CD4-positive, alpha-beta T cell treated with Interleukin-12 subunit alpha and Interleukin-12 subunit beta, for 1 hour (primary cell): Measurements from ENCODE around the gene CERKL.
"Not testable (repeated sequence)": the region's sequence is repeated elsewhere in the genome, so short reads cannot be mapped to it uniquely, and the experiment has no call there.

ENCODE experiments used
- DNase-seq: peaks from one replicate; pipeline ENCODE4 v3.0.0-alpha.2; 2020

The CERKL gene

GRCh38 chr2:181656450-181657291 is at the start of gene CERKL:
TSS of gene CERKL (minus strand) at chr2:181657105. CDS start at chr2:181657006, 99 bp downstream.
- DNase-seq, result no peak

- DNase-seq, result not testable (repeated sequence)
Observed at GRCh38 chr2:181702519-181702918, 45.6 kb upstream of the CERKL start.

- DNase-seq, result no peak
Observed at GRCh38 chr2:181698223-181698622, 41.3 kb upstream of the CERKL start.

- no peak for DNase-seq
Observed at GRCh38 chr2:181697571-181697970, 40.7 kb upstream of the CERKL start.

- no peak for DNase-seq
Observed at GRCh38 chr2:181697126-181697525, 40.2 kb upstream of the CERKL start.

GRCh38 chr2:181694271-181694670 is 37.4 kb upstream of the CERKL start:
- no peak for DNase-seq

- DNase-seq, result no peak
Observed at GRCh38 chr2:181690860-181691259, 34.0 kb upstream of the CERKL start.

- no peak for DNase-seq
Observed at GRCh38 chr2:181686576-181687185, 29.8 kb upstream of the CERKL start.

GRCh38 chr2:181685150-181685688 is 28.3 kb upstream of the CERKL start:
- DNase-seq, result no peak

GRCh38 chr2:181684454-181685149 is 27.7 kb upstream of the CERKL start:
- no peak for DNase-seq

GRCh38 chr2:181683518-181684453 is 26.9 kb upstream of the CERKL start:
- DNase-seq, result no peak

GRCh38 chr2:181682795-181683517 is 26.1 kb upstream of the CERKL start:
- DNase-seq, result no peak

- no peak for DNase-seq
Observed at GRCh38 chr2:181682026-181682789, 25.3 kb upstream of the CERKL start.

- no peak for DNase-seq
Observed at GRCh38 chr2:181680937-181681811, 24.3 kb upstream of the CERKL start.

- DNase-seq, result no peak
Observed at GRCh38 chr2:181680055-181680936, 23.4 kb upstream of the CERKL start, which contains the start of gene NEUROD1. TSS of gene NEUROD1 (minus strand) at chr2:181680517. CDS start at chr2:181678860, 1,657 bp downstream.

- no peak for DNase-seq
Observed at GRCh38 chr2:181679544-181679979, 22.7 kb upstream of the CERKL start.

GRCh38 chr2:181678861-181679543 is 22.1 kb upstream of the CERKL start:
- DNase-seq, result no peak
